ENCODE measurements around the gene RNF150.

Gene RNF150

GRCh38 chr4:141130947-141131605 lies 2.2 kb downstream of the RNF150 start:
- DNase-seq, result no peak

- no peak for DNase-seq
Measured at GRCh38 chr4:141127884-141128283, 5.4 kb downstream of the RNF150 start.

- no peak for DNase-seq
Measured at GRCh38 chr4:141126769-141127168, 6.5 kb downstream of the RNF150 start.

- no peak for DNase-seq
Measured at GRCh38 chr4:141124224-141124623, 9.0 kb downstream of the RNF150 start.

GRCh38 chr4:141121768-141122454 lies 11.4 kb downstream of the RNF150 start:
- DNase-seq, result no peak

GRCh38 chr4:141121101-141121500 lies 12.2 kb downstream of the RNF150 start:
- no peak for DNase-seq

GRCh38 chr4:141120036-141120593 lies 13.2 kb downstream of the RNF150 start:
- no peak for DNase-seq

GRCh38 chr4:141119071-141119470 lies 14.2 kb downstream of the RNF150 start:
- no peak for DNase-seq

- no peak for DNase-seq
Measured at GRCh38 chr4:141118381-141118780, 14.9 kb downstream of the RNF150 start.

- DNase-seq, result no peak
Measured at GRCh38 chr4:141117935-141118334, 15.3 kb downstream of the RNF150 start.

GRCh38 chr4:141109983-141110382 lies 23.3 kb downstream of the RNF150 start:
- no peak for DNase-seq

- DNase-seq, result no peak
Measured at GRCh38 chr4:141107927-141108326, 25.3 kb downstream of the RNF150 start.

- DNase-seq, result no peak
Measured at GRCh38 chr4:141102367-141102766, 30.9 kb downstream of the RNF150 start.

GRCh38 chr4:141101511-141101910 lies 31.8 kb downstream of the RNF150 start:
- DNase-seq, result no peak

- no peak for DNase-seq
Measured at GRCh38 chr4:141099326-141099725, 33.9 kb downstream of the RNF150 start.

GRCh38 chr4:141098163-141098562 lies 35.1 kb downstream of the RNF150 start:
- DNase-seq, result no peak

- DNase-seq, result no peak
Measured at GRCh38 chr4:141090473-141090872, 42.8 kb downstream of the RNF150 start.

GRCh38 chr4:141081921-141082395 lies 51.3 kb downstream of the RNF150 start:
- DNase-seq, result no peak

GRCh38 chr4:141080668-141081067 lies 52.6 kb downstream of the RNF150 start:
- DNase-seq, result no peak

- DNase-seq, result no peak
Measured at GRCh38 chr4:141079393-141079930, 53.8 kb downstream of the RNF150 start.

GRCh38 chr4:141078871-141079270 lies 54.4 kb downstream of the RNF150 start:
- no peak for DNase-seq

GRCh38 chr4:141077611-141078225 lies 55.6 kb downstream of the RNF150 start:
- DNase-seq, result no peak

- DNase-seq, result no peak
Measured at GRCh38 chr4:141075553-141075952, 57.7 kb downstream of the RNF150 start.

All from NCI-H1694 (cell line).